Stomach smooth muscle (tissue), 2 donors: Measurements from ENCODE around the gene NTN3.
A peak's percentile ranks its signal among the peaks of the same experiment; 100 is the strongest.

Experiments used
- H3K27ac ChIP-seq: one replicate; pipeline ENCODE4 v1.7.0; 2013; ENCODE audit warnings: mild to moderate bottlenecking, low read length, inconsistent platforms
- H3K27me3 ChIP-seq, 2 donors: one replicate each; pipeline ENCODE4 v1.7.0; 2013; ENCODE audit warnings: low read length in 2 of 2; ENCODE audit not compliant: insufficient read depth in 2 of 2, control insufficient read depth in 1 of 2
- H3K36me3 ChIP-seq, 2 donors: one replicate each; pipeline ENCODE4 v1.7.0; 2013; ENCODE audit warnings: low read length in 2 of 2; ENCODE audit not compliant: control insufficient read depth in 2 of 2, insufficient read depth in 2 of 2
- H3K4me1 ChIP-seq: one replicate; pipeline ENCODE4 v1.7.0; 2013; ENCODE audit warnings: low read length; ENCODE audit not compliant: control insufficient read depth, insufficient read depth
- H3K4me3 ChIP-seq, 2 donors: one replicate each; pipeline ENCODE4 v1.7.0; 2013; ENCODE audit warnings: low read length in 2 of 2
- H3K9ac ChIP-seq, 2 donors: one replicate each; pipeline ENCODE4 v1.7.0; 2013; ENCODE audit warnings: low read length in 2 of 2, mild to moderate bottlenecking in 1 of 2
- H3K9me3 ChIP-seq, 2 donors: one replicate each; pipeline ENCODE4 v1.7.0; 2013; ENCODE audit warnings: low read length in 2 of 2; ENCODE audit not compliant: control insufficient read depth in 2 of 2
- donor health status: healthy.
- donor health status: Pancreatic carcinoma.

The NTN3 gene

DNA sequence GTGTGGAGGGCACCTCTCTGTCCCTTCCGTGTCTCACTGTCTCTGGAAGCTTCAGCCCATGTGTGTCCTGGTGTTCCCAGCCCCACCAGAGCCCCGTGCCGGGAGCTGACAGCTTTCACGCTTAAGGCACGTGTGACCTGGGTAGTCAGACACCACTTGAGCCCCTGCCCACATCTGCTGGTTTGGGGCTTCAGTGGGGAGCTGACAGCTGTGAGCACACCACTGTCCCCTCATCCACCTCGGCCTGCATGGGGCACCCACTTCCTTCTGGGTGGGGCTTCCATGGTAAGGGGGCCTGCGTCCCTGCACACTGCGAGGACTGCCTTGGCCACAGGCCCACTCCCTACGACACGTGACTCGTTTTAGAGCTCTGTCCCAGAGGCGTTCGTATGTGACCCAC lies 13.8 kb upstream of the NTN3 start:
- Histone ChIP-seq H3K27ac (no peak overlapping the region), H3K9me3 (no peaks in the 10 kb centered on the region), H3K4me3 (no peak overlapping the region), H3K36me3 (peaks cover 0 to 5% of the 10 kb centered on the region in 2 donors), H3K27me3 (no peaks in the 10 kb centered on the region), H3K9ac (no peak overlapping the region), H3K4me1 (peaks cover 16% of the 10 kb centered on the region)

DNA sequence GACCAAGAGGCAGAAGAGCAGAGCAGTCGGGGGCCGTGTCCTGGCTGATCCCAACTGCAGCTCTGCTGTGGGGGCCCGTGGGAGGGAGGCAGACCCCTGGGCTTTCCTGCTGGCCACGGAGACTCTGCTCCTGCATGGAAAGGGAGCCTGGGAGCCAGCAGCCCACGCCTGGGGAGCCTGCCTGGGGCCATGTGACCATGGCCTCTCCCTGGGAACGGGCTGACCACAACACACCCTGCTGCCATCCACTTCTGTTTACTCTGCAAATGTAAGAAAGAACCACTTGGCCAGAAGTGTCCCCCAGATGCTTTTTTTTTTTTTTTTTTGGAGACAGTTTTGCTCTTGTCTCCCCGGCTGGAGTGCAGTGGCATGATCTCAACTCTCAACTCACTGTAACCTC lies 13.2 kb upstream of the NTN3 start:
- H3K4me3 ChIP-seq = no peak overlapping the region
- H3K36me3 ChIP-seq = peaks cover 0 to 5% of the 10 kb centered on the region in 2 donors
- no peak overlapping the region for H3K9ac ChIP-seq
- no peaks in the 10 kb centered on the region for H3K27me3 ChIP-seq
- no peak overlapping the region for H3K27ac ChIP-seq
- peaks cover 16% of the 10 kb centered on the region for H3K4me1 ChIP-seq
- H3K9me3 ChIP-seq = no peaks in the 10 kb centered on the region

- Histone ChIP-seq H3K4me3 (peak overlapping the region; percentile 63 to 83), H3K27me3 (no peaks in the 10 kb centered on the region), H3K27ac (no peak overlapping the region), H3K36me3 (peaks cover 0 to 5% of the 10 kb centered on the region in 2 donors), H3K4me1 (peaks cover 16% of the 10 kb centered on the region), H3K9me3 (no peaks in the 10 kb centered on the region), H3K9ac (peak overlapping the region; percentile 50 to 72)
These were observed 12.0 kb upstream of the NTN3 start for GRCh38 chr16:2458887-2459646.

DNA sequence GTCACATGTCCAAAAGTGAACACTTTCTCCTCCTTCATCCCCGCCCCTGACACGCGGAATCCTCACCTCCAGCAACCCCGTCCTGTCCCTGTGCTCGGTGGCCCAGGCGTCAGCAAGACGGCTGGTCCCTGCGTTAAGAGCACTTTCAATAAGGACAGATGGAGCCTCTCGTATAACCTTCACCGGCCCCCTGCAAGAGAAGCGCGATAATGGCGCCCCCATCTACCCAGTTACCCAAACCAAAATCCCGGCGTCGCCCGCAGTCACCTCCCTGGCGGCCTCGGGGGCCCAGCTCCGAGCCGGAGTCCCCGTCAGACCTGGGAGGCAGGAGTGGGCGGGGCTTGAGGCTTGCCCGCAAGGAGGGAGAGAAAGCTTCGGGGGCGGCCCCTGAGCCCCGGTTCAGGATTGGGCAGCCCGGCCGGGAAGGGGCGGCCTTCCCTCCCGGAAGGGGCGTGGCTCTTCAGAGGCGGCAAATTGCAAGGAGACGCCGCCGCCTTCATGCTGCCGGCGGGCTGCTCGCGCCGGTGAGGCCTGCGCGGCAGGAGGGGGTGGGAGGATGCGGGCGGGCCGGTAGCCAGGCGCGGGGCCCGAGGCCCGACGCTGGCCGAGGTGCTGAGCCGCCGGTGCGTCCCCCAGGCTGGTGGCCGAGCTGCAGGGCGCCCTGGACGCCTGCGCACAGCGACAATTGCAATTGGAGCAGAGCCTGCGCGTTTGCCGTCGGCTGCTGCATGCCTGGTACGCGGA lies 11.3 kb upstream of the NTN3 start, which contains the start of gene TEDC2:
TSS of gene TEDC2 (plus strand) at position 463 of the 744 bp plus-strand sequence. CDS start at position 499, 36 bp downstream.
- H3K27ac ChIP-seq = no peak within 1 kb of the TSS
- H3K9ac ChIP-seq = peak within 1 kb of the TSS; percentile 50 to 72
- H3K9me3 ChIP-seq = no peaks in the 10 kb centered on the region
- peak within 1 kb of the TSS; percentile 63 to 83 for H3K4me3 ChIP-seq
- H3K36me3 ChIP-seq = peaks cover 0 to 5% of the 10 kb centered on the region in 2 donors
- peaks cover 16% of the 10 kb centered on the region for H3K4me1 ChIP-seq
- H3K27me3 ChIP-seq = no peaks in the 10 kb centered on the region

DNA sequence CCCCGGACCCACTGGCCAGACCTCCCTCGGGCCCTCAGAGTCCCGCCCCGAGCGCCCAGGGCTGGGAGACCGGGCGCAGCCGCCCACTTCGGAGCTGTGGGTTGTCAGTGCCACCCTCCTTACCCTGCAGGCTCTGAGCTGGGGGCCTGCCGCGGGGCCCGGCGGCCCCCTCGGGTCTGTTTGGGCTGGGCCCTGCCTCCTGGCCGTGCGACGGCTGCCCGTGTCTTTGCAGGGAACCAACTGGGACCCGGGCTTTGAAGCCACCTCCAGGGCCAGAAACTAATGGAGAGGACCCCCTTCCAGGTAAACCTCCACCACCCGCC lies 10.7 kb upstream of the NTN3 start:
- H3K9ac ChIP-seq = peak overlapping the region in 1 of 2 donors; percentile 20
- peaks cover 16% of the 10 kb centered on the region for H3K4me1 ChIP-seq
- H3K9me3 ChIP-seq = no peaks in the 10 kb centered on the region
- H3K4me3 ChIP-seq = peak overlapping the region; percentile 63 to 83
- H3K27me3 ChIP-seq = no peaks in the 10 kb centered on the region
- H3K36me3 ChIP-seq = peaks cover 0 to 5% of the 10 kb centered on the region in 2 donors
- no peak overlapping the region for H3K27ac ChIP-seq

DNA sequence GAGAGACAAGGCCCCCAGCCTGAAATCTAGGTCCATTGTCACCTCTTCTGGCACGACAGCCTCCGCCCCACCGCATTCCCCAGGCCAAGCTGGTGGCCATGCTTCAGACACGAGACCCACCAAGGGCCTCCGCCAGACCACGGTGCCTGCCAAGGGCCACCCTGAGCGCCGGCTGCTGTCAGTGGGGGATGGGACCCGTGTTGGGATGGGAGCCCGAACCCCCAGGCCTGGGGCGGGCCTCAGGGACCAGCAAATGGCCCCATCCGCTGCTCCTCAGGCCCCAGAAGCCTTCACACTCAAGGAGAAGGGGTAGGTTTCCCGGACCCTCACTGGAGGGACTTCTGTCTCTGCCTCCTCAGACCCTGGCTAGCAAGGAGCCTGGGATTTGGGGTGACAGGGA lies 10.2 kb upstream of the NTN3 start:
- H3K27ac ChIP-seq = no peak overlapping the region
- H3K9ac ChIP-seq = no peak overlapping the region
- H3K36me3 ChIP-seq = peaks cover 0 to 5% of the 10 kb centered on the region in 2 donors
- H3K4me3 ChIP-seq = no peak overlapping the region
- peaks cover 16% of the 10 kb centered on the region for H3K4me1 ChIP-seq
- H3K9me3 ChIP-seq = no peaks in the 10 kb centered on the region
- H3K27me3 ChIP-seq = no peaks in the 10 kb centered on the region

- Histone ChIP-seq H3K27ac (no peak overlapping the region), H3K27me3 (no peaks in the 10 kb centered on the region), H3K4me3 (no peak overlapping the region), H3K4me1 (peaks cover 18% of the 10 kb centered on the region), H3K9ac (no peak overlapping the region), H3K36me3 (no peaks in the 10 kb centered on the region), H3K9me3 (no peaks in the 10 kb centered on the region)
These were observed 8.8 kb upstream of the NTN3 start for GRCh38 chr16:2462031-2462866.

DNA sequence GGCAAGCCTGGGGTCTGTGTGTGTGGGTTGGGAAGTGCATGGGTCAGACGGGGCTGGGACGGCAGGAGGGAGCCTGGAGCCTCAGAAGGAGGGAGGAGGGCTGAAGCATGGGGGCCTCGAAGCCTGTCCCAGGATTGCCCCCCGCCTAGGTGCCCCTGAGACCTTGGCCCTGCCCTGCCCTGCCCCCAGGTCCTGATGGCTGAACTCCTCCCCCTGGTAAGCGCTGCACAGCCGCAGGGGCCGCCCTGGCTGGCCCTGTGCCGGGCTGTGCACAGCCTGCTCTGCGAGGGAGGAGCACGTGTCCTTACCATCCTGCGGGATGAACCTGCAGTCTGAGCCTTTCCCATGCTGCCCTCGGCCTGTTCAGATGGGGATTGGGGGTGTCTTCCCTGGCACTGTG lies 6.8 kb upstream of the NTN3 start:
- no peak overlapping the region for H3K27ac ChIP-seq
- H3K27me3 ChIP-seq = peaks cover 3 to 4% of the 10 kb centered on the region in 2 donors
- peaks cover 30% of the 10 kb centered on the region for H3K4me1 ChIP-seq
- no peak overlapping the region for H3K4me3 ChIP-seq
- H3K9ac ChIP-seq = no peak overlapping the region
- no peaks in the 10 kb centered on the region for H3K9me3 ChIP-seq
- H3K36me3 ChIP-seq = no peaks in the 10 kb centered on the region

GRCh38 chr16:2465653-2466415 lies 5.3 kb upstream of the NTN3 start:
- no peak overlapping the region for H3K9ac ChIP-seq
- H3K27ac ChIP-seq = no peak overlapping the region
- no peaks in the 10 kb centered on the region for H3K9me3 ChIP-seq
- H3K4me3 ChIP-seq = no peak overlapping the region
- H3K27me3 ChIP-seq = peaks cover 17 to 19% of the 10 kb centered on the region in 2 donors
- H3K36me3 ChIP-seq = no peaks in the 10 kb centered on the region
- H3K4me1 ChIP-seq = peaks cover 26% of the 10 kb centered on the region
